Measurements from ENCODE around the gene PRAMEF14.
"Not testable (repeated sequence)": the region's sequence is repeated elsewhere in the genome, so short reads cannot be mapped to it uniquely, and the experiment has no call there.

DNA sequence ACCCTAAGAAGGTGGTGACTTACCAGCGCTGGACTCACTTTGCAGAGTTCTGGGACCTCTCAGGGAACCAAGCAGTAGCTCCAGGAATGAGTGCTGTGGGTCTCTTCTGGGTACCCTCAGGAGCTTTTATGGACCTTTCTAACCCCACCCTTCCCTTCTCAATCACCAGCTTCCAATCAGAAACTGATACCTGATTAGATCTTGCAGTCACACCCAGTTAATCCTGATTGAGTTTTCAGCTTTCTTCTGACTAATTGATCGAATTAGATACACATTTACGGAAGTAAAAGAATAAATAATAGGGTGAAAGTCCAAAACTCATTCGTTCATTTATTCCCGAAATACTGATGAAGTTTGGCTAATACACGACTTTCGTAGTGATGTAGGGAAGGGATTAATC lies at the start of gene PRAMEF14:
- TF ChIP-seq, protein P1, sequence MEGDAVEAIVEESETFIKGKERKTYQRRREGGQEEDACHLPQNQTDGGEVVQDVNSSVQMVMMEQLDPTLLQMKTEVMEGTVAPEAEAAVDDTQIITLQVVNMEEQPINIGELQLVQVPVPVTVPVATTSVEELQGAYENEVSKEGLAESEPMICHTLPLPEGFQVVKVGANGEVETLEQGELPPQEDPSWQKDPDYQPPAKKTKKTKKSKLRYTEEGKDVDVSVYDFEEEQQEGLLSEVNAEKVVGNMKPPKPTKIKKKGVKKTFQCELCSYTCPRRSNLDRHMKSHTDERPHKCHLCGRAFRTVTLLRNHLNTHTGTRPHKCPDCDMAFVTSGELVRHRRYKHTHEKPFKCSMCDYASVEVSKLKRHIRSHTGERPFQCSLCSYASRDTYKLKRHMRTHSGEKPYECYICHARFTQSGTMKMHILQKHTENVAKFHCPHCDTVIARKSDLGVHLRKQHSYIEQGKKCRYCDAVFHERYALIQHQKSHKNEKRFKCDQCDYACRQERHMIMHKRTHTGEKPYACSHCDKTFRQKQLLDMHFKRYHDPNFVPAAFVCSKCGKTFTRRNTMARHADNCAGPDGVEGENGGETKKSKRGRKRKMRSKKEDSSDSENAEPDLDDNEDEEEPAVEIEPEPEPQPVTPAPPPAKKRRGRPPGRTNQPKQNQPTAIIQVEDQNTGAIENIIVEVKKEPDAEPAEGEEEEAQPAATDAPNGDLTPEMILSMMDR (IDR thresholded peaks at IDR 0.05), result not testable (repeated sequence)
- TF ChIP-seq POLR2A (IDR thresholded peaks at IDR 0.05); EP300 (IDR thresholded peaks at IDR 0.05; ENCODE audit: low read depth); POLR2AphosphoS5 (IDR thresholded peaks at IDR 0.05): not testable (repeated sequence)

Data from transverse colon (tissue), 4 donors.